ENCODE results near the gene SLC2A14.

DNA sequence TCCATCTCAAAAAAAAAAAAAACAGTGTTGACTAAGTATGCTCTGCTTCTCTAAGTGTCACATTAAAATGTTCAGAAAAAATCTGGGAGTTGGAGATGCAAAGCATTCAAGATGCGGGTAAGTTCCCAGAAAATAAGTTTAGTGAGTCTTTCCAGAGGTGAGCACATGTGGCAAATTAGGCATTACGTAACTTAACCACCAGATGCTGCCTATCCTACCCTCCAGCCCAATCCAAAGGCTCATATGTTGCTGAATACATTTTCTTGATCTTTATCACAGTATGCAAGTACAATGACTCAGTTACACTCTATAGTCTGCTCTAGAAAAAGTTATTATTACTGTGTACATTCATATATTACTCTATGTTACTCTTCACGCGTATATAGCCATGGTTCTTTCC lies 3.6 kb downstream of the SLC2A14 start:
- no peak for TF ChIP-seq POLR2A (IDR thresholded peaks at IDR 0.05)
- TF ChIP-seq, protein P1, sequence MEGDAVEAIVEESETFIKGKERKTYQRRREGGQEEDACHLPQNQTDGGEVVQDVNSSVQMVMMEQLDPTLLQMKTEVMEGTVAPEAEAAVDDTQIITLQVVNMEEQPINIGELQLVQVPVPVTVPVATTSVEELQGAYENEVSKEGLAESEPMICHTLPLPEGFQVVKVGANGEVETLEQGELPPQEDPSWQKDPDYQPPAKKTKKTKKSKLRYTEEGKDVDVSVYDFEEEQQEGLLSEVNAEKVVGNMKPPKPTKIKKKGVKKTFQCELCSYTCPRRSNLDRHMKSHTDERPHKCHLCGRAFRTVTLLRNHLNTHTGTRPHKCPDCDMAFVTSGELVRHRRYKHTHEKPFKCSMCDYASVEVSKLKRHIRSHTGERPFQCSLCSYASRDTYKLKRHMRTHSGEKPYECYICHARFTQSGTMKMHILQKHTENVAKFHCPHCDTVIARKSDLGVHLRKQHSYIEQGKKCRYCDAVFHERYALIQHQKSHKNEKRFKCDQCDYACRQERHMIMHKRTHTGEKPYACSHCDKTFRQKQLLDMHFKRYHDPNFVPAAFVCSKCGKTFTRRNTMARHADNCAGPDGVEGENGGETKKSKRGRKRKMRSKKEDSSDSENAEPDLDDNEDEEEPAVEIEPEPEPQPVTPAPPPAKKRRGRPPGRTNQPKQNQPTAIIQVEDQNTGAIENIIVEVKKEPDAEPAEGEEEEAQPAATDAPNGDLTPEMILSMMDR (IDR thresholded peaks at IDR 0.05) = no peak
